ENCODE measurements around the gene DOK6. TPM values are rescaled to one million over a fixed set of nuclear protein-coding genes. Genes with fewer than 3 reads are reported as not detected.

DOK6 gene
- total and polyA plus RNA-seq, 2 of the 13 experiments (the other 11 are each of a cell fraction or from before 2014, with no cell fraction given) = 17.0 to 17.2 TPM

- TF ChIP-seq NCOR1 (IDR thresholded peaks at IDR 0.05; ENCODE audit: borderline replicate concordance, low read length) (peak; percentile 83; the same call in 1 of the 2 replicates), ZNF792 (CRISPR knock-in tag; IDR thresholded peaks at IDR 0.05) (peak; percentile 84), CREM (IDR thresholded peaks at IDR 0.05) (peak; percentile 76; the same call in 1 of the 2 replicates), CREM (CRISPR knock-in tag; IDR thresholded peaks at IDR 0.05) (no peak), FOXK1 (CRISPR knock-in tag; IDR thresholded peaks at IDR 0.05; ENCODE audit: borderline replicate concordance, low read depth) (peak; percentile 61; the same call in 1 of the 2 replicates), CENPX (CRISPR knock-in tag; IDR thresholded peaks at IDR 0.05) (no peak), ZNF644 (CRISPR knock-in tag; IDR thresholded peaks at IDR 0.05; ENCODE audit: low read depth) (peak; percentile 84), NR2F6 (IDR thresholded peaks at IDR 0.05) (0 out of 2 replicates have a peak, but pooled peaks have one; percentile 22), NR2F6 (CRISPR knock-in tag; IDR thresholded peaks at IDR 0.05) (no peak), NPAS2 (CRISPR knock-in tag; IDR thresholded peaks at IDR 0.05; ENCODE audit: borderline replicate concordance) (no peak), IRF2 (CRISPR knock-in tag; IDR thresholded peaks at IDR 0.05) (peak; percentile 72; the same call in 1 of the 2 replicates), SP5 (CRISPR knock-in tag; IDR thresholded peaks at IDR 0.05; ENCODE audit: borderline replicate concordance, low read depth) (peak; percentile 16; the same call in 1 of the 2 replicates), ZBTB21 (CRISPR knock-in tag; IDR thresholded peaks at IDR 0.05) (peak; percentile 65; the same call in 1 of the 2 replicates), SIX1 (CRISPR knock-in tag; IDR thresholded peaks at IDR 0.05; ENCODE audit: borderline replicate concordance) (peak; percentile 65; the same call in 1 of the 2 replicates), DPF2 (CRISPR knock-in tag; IDR thresholded peaks at IDR 0.05; ENCODE audit: borderline replicate concordance, low read depth) (peak; percentile 73; the same call in 1 of the 2 replicates), ZUFSP (CRISPR knock-in tag; IDR thresholded peaks at IDR 0.05; ENCODE audit: borderline replicate concordance) (no peak), ZNF337 (CRISPR knock-in tag; IDR thresholded peaks at IDR 0.05; ENCODE audit: borderline replicate concordance, low read depth) (no peak), LCORL (IDR thresholded peaks at IDR 0.05) (0 out of 2 replicates have a peak, but pooled peaks have one; percentile 16), LCORL (CRISPR knock-in tag; IDR thresholded peaks at IDR 0.05) (no peak)
- TF ChIP-seq, protein P1, sequence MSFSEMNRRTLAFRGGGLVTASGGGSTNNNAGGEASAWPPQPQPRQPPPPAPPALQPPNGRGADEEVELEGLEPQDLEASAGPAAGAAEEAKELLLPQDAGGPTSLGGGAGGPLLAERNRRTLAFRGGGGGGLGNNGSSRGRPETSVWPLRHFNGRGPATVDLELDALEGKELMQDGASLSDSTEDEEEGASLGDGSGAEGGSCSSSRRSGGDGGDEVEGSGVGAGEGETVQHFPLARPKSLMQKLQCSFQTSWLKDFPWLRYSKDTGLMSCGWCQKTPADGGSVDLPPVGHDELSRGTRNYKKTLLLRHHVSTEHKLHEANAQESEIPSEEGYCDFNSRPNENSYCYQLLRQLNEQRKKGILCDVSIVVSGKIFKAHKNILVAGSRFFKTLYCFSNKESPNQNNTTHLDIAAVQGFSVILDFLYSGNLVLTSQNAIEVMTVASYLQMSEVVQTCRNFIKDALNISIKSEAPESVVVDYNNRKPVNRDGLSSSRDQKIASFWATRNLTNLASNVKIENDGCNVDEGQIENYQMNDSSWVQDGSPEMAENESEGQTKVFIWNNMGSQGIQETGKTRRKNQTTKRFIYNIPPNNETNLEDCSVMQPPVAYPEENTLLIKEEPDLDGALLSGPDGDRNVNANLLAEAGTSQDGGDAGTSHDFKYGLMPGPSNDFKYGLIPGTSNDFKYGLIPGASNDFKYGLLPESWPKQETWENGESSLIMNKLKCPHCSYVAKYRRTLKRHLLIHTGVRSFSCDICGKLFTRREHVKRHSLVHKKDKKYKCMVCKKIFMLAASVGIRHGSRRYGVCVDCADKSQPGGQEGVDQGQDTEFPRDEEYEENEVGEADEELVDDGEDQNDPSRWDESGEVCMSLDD (CRISPR knock-in tag; IDR thresholded peaks at IDR 0.05; ENCODE audit: borderline replicate concordance) = peak; percentile 56; the same call in 1 of the 2 replicates
- TF ChIP-seq, protein P2, sequence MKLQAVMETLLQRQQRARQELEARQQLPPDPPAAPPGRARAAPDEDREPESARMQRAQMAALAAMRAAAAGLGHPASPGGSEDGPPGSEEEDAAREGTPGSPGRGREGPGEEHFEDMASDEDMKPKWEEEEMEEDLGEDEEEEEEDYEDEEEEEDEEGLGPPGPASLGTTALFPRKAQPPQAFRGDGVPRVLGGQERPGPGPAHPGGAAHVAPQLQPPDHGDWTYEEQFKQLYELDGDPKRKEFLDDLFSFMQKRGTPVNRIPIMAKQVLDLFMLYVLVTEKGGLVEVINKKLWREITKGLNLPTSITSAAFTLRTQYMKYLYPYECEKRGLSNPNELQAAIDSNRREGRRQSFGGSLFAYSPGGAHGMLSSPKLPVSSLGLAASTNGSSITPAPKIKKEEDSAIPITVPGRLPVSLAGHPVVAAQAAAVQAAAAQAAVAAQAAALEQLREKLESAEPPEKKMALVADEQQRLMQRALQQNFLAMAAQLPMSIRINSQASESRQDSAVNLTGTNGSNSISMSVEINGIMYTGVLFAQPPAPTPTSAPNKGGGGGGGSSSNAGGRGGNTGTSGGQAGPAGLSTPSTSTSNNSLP (IDR thresholded peaks at IDR 0.05; ENCODE audit: low read depth, low read length) = peak; percentile 31; the same call in 1 of the 2 replicates
- TF ChIP-seq, protein P3, sequence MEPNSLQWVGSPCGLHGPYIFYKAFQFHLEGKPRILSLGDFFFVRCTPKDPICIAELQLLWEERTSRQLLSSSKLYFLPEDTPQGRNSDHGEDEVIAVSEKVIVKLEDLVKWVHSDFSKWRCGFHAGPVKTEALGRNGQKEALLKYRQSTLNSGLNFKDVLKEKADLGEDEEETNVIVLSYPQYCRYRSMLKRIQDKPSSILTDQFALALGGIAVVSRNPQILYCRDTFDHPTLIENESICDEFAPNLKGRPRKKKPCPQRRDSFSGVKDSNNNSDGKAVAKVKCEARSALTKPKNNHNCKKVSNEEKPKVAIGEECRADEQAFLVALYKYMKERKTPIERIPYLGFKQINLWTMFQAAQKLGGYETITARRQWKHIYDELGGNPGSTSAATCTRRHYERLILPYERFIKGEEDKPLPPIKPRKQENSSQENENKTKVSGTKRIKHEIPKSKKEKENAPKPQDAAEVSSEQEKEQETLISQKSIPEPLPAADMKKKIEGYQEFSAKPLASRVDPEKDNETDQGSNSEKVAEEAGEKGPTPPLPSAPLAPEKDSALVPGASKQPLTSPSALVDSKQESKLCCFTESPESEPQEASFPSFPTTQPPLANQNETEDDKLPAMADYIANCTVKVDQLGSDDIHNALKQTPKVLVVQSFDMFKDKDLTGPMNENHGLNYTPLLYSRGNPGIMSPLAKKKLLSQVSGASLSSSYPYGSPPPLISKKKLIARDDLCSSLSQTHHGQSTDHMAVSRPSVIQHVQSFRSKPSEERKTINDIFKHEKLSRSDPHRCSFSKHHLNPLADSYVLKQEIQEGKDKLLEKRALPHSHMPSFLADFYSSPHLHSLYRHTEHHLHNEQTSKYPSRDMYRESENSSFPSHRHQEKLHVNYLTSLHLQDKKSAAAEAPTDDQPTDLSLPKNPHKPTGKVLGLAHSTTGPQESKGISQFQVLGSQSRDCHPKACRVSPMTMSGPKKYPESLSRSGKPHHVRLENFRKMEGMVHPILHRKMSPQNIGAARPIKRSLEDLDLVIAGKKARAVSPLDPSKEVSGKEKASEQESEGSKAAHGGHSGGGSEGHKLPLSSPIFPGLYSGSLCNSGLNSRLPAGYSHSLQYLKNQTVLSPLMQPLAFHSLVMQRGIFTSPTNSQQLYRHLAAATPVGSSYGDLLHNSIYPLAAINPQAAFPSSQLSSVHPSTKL (CRISPR knock-in tag; IDR thresholded peaks at IDR 0.05) = peak; percentile 97
Observed at GRCh38 chr18:69789794-69790193, 389.1 kb downstream of the DOK6 start (continued).
